Measurements from ENCODE around the gene GNG8.

Gene GNG8

DNA sequence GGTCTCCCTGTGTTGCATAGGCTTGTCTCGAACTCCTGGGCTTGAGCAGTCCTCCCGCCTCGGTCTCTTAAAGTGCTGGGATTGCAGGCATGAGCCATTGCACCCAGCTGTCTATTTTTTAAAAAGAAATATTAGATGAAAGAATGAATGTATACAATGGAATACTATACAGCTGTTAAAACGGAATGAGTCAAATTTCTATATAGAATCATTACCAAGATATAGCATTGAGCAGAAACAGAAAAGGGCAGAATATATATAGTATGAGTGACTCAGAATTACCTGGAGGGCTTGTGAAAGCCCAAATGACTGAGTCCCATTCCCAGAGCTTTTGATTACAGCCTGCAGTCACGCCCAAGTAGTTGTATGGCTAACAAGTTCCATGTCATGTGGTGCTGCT, 20.5 kb upstream of the GNG8 start:
- Histone ChIP-seq H3K9me2 (replicated peaks; ENCODE audit: insufficient read depth, low read length) (no peaks in the 10 kb centered on the region), H3K4me1 (ENCODE audit: low read length) (peaks cover 11% of the 10 kb centered on the region), H3K9ac (ENCODE audit: low read length) (no peak overlapping the region), H3K36me3 (replicated peaks; ENCODE audit: insufficient read depth, low read length) (no peaks in the 10 kb centered on the region), H3K79me2 (ENCODE audit: low read length) (no peaks in the 10 kb centered on the region), H4K20me1 (ENCODE audit: insufficient read depth, low read length) (no peaks in the 10 kb centered on the region), H3K9me3 (replicated peaks; ENCODE audit: insufficient read depth, low read length) (no peaks in the 10 kb centered on the region), H3K4me3 (ENCODE audit: low read length) (no peak overlapping the region), H3K27me3 (replicated peaks; ENCODE audit: insufficient read depth, low read length) (peaks cover 83% of the 10 kb centered on the region), H3K27ac (ENCODE audit: low read length) (no peak overlapping the region), H2AFZ (ENCODE audit: low read length) (no peak overlapping the region), H3F3A (ENCODE audit: insufficient read depth, low read length) (peaks cover 4% of the 10 kb centered on the region), H3K4me2 (ENCODE audit: low read depth, low read length) (no peak overlapping the region)
- TF ChIP-seq EZH2phosphoT487 (IDR thresholded peaks at IDR 0.05; ENCODE audit: low read length) (no peak), EZH2 (optimal IDR thresholded peaks at IDR 0.05; ENCODE audit: low read depth, low read length) (no peak), CTCF (IDR thresholded peaks at IDR 0.05; ENCODE audit: low read length) (no peak)
- no peak for DNase-seq

- no peak for DNase-seq
Observed at GRCh38 chr19:46654621-46655152, 18.7 kb upstream of the GNG8 start.

GRCh38 chr19:46650445-46650844, 14.4 kb upstream of the GNG8 start:
- H3K27me3 ChIP-seq (replicated peaks; ENCODE audit: insufficient read depth, low read length): peaks cover 64% of the 10 kb centered on the region
- no peak for TF ChIP-seq EZH2 (optimal IDR thresholded peaks at IDR 0.05; ENCODE audit: low read depth, low read length)
- no peak for TF ChIP-seq CTCF (IDR thresholded peaks at IDR 0.05; ENCODE audit: low read length)
- TF ChIP-seq EZH2phosphoT487 (IDR thresholded peaks at IDR 0.05; ENCODE audit: low read length): no peak

More at GRCh38 chr19:46654621-46655152, 18.7 kb upstream of the GNG8 start:
- no peak overlapping the region for H3K4me2 ChIP-seq (ENCODE audit: low read depth, low read length)
- H3K9me2 ChIP-seq (replicated peaks; ENCODE audit: insufficient read depth, low read length): no peaks in the 10 kb centered on the region
- H3K27ac ChIP-seq (ENCODE audit: low read length): no peak overlapping the region
- no peaks in the 10 kb centered on the region for H3K36me3 ChIP-seq (replicated peaks; ENCODE audit: insufficient read depth, low read length)
- H3K79me2 ChIP-seq (ENCODE audit: low read length): no peaks in the 10 kb centered on the region
- no peak overlapping the region for H3K4me3 ChIP-seq (ENCODE audit: low read length)
- peaks cover 3% of the 10 kb centered on the region; the same call in 1 of the 2 replicates for H3F3A ChIP-seq (ENCODE audit: insufficient read depth, low read length)
- no peak overlapping the region for H3K9ac ChIP-seq (ENCODE audit: low read length)
- TF ChIP-seq EZH2 (optimal IDR thresholded peaks at IDR 0.05; ENCODE audit: low read depth, low read length) (no peak), CTCF (IDR thresholded peaks at IDR 0.05; ENCODE audit: low read length) (no peak), EZH2phosphoT487 (IDR thresholded peaks at IDR 0.05; ENCODE audit: low read length) (no peak)
- peaks cover 81% of the 10 kb centered on the region for H3K27me3 ChIP-seq (replicated peaks; ENCODE audit: insufficient read depth, low read length)
- no peaks in the 10 kb centered on the region for H3K9me3 ChIP-seq (replicated peaks; ENCODE audit: insufficient read depth, low read length)
- H2AFZ ChIP-seq (ENCODE audit: low read length): no peak overlapping the region
- H4K20me1 ChIP-seq (ENCODE audit: insufficient read depth, low read length): no peaks in the 10 kb centered on the region
- peaks cover 2% of the 10 kb centered on the region for H3K4me1 ChIP-seq (ENCODE audit: low read length)

More at GRCh38 chr19:46650445-46650844, 14.4 kb upstream of the GNG8 start:
- no peak overlapping the region for H3K4me3 ChIP-seq (ENCODE audit: low read length)
- H3K9me2 ChIP-seq (replicated peaks; ENCODE audit: insufficient read depth, low read length): no peaks in the 10 kb centered on the region
- no peak for DNase-seq
- no peak overlapping the region for H3K9ac ChIP-seq (ENCODE audit: low read length)
- H2AFZ ChIP-seq (ENCODE audit: low read length): no peak overlapping the region
- H3F3A ChIP-seq (ENCODE audit: insufficient read depth, low read length): no peaks in the 10 kb centered on the region
- no peaks in the 10 kb centered on the region for H4K20me1 ChIP-seq (ENCODE audit: insufficient read depth, low read length)
- H3K4me1 ChIP-seq (ENCODE audit: low read length): no peaks in the 10 kb centered on the region
- H3K79me2 ChIP-seq (ENCODE audit: low read length): no peaks in the 10 kb centered on the region
- no peak overlapping the region for H3K27ac ChIP-seq (ENCODE audit: low read length)
- no peaks in the 10 kb centered on the region for H3K9me3 ChIP-seq (replicated peaks; ENCODE audit: insufficient read depth, low read length)
- no peak overlapping the region for H3K4me2 ChIP-seq (ENCODE audit: low read depth, low read length)
- H3K36me3 ChIP-seq (replicated peaks; ENCODE audit: insufficient read depth, low read length): no peaks in the 10 kb centered on the region

Measured in MM.1S (cell line).